ENCODE data around the gene OSBPL8.

DNA sequence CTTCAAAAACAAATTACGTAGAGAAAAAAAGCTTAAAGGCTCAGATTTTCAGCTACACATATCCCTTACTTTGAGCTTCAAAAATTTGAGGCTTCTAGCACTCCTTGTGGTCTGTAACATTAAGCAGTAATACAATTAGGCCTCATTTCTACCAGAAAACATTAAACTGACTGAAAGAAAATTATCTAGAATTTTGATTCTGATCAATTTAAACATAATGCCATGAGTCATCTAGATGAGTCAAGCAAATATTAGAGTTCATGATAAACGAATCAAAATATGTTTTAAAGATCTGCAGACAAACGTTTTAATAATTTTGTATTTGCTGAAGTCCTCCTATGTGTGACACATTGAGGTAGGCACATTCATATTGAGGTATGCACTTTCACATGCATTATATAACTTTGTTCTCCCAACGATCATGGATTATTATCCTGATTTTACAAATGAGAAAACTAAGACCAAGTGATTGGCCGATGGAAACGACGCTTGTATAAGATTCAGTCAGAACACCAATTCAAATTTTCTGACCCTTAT lies 4.3 kb downstream of the OSBPL8 start:
- TF ChIP-seq SUZ12 (IDR thresholded peaks at IDR 0.05; ENCODE audit: extremely low read depth, insufficient read depth, insufficient read length) (no peak), ZNF274 (IDR thresholded peaks at IDR 0.05; ENCODE audit: low read depth, low read length) (no peak)
